HG03378 (cell line): ENCODE measurements around the gene CACNA2D3.

ENCODE experiments used
- ATAC-seq: cut with Tn5 transposase; IDR thresholded peaks from one replicate; pipeline ENCODE4 v1.9.1; 2021; ENCODE audit warnings: mild to moderate bottlenecking, moderate library complexity; ENCODE audit not compliant: unreplicated experiment

The CACNA2D3 gene

DNA sequence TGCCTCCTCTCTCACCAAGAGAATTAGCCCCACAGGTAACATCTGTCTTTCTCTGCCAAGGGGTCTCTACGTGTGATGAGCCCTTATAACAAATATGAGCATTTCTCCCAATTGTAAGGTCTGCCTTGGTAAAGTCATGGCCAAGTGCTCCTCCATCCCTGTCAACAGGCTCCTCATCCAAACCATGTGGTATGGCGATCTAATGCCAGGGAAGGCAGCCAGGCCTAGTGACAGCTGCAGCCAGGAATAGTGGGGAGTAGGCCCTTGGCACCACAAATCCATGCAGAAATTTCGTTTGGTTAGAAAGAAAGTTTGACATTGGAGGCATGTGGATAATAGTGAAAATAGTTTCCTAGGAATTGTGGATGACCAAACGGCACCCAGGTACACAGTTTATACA lies 810.3 kb downstream of the CACNA2D3 start:
- no peak for ATAC-seq

GRCh38 chr3:54935869-54936268 lies 813.5 kb downstream of the CACNA2D3 start:
- ATAC-seq, result no peak

DNA sequence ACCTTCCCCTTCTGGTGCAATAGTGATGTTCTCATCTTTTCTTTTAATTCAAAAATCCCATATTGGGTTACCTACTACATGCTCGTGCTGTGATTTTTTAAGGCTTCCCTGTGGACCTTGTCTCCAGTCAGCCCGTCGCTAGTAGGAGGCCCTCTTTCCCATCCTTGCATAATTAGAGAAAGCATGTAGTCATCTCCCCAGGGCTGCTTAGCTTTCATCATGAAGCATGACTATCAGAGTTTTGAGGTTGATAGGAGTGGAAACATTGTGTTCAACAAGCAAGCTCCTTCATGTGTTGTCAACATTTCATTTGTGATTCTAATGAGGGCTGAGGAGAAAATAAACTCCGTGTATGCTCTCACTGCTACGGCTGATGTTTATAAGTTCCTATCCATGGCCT lies 814.2 kb downstream of the CACNA2D3 start:
- no peak for ATAC-seq

GRCh38 chr3:54939557-54940300 lies 817.4 kb downstream of the CACNA2D3 start:
- ATAC-seq, result no peak

GRCh38 chr3:54940971-54941370 lies 818.6 kb downstream of the CACNA2D3 start:
- no peak for ATAC-seq

DNA sequence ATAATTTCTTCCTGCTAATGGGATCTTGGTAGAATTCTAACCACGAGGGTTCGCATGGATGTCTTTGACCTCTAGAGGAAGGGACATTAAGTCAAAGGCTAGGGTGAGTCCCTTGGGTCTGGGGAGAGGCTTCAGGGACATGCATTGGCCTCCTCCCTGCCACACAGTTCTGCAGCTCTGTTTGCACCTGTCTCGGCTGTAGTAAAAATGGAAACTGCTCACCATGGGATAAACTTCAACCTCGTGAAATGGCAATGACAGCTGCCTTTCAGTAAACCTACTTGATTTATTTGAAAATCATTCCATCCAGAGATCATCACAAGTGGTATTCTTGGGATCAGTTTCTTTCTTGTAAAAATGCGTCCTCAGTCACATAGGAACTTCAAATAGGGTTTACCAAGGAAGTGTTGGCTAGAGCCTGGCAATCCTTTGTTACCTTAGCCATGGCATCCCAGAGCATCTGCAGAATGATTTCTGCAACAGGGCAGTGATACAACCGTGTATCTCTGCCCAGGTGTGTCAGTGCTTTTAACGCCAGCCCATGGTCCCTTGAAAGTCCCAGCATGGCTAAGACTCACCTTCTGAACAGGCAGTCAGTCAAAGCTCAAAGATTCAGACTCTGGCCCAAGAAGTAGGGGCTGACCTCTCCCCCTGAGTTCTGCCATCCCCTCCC lies 819.5 kb downstream of the CACNA2D3 start:
- ATAC-seq, result no peak

DNA sequence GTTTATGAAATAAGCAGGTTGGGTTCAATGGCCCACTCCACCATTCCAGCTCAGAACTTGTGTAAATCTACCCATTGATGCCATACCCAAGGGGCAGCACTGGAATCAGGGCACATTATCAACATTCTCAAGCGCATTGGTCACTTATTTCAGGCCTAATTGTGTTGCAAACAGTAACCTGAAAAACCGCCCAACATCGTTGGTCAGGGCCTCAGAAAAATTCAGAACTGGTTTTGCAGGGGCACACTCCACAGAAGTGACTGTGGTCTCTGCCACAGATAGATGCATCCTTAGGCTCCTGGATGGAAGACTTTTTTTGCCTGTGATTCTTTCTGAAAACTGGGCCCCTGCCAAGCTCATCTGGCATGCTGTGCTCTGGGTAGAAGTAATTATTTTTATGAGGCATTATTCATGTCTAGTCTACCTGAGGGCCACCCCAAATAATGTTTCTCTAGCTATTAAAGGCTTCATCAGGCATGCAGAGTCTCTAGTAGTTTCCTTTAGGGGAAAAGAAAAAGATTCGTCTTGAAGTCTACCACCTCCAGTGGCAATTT lies 827.2 kb downstream of the CACNA2D3 start:
- no peak for ATAC-seq

DNA sequence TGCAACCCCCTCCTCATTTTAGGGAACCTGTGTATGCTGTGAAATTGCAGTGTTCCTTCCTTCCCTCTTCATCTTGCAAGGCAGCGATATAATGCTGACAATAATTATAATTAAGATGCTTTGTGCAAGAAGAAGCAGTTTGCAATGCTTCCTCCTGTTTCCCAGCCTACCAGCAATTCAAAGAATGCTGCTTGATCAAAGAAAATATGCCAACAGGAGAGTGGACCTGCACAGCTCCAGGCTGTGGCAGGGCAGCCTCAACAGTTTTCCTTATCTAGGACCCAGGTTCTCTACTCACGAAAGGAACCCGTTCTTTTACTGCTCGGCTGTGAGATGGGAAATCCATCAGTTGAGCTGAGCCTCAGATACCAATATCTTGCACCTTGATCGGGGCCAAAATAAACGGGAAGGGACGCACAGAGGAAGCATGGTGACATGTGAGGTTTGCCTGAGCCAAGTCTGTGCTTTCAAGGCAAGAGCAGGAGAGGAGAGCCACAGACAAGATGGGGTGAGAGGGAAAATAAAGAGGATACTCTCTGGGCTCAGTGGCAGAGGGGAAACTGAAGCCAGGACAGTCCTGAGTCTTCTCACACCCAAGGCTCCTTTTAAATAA lies 828.1 kb downstream of the CACNA2D3 start:
- no peak for ATAC-seq

DNA sequence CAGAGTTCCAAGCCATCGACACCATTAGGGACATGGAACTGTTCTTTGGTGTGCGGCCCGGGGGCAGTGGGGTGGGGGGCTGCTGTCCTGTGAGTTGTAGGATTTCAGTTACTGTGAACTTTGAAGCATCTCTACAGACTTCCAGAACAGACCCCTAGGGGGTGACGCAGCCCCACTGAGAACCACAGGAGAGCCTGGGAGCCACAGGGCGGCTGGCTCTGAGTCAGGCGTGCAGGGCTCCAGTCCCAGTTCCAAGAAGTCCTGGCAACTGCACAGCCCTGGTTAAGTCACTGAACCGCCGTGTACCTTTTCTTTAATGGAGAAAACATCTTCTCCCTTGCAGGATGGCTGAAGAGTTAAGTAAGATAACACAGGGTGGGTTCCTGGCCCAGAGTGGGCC lies 829.1 kb downstream of the CACNA2D3 start:
- ATAC-seq, result no peak

DNA sequence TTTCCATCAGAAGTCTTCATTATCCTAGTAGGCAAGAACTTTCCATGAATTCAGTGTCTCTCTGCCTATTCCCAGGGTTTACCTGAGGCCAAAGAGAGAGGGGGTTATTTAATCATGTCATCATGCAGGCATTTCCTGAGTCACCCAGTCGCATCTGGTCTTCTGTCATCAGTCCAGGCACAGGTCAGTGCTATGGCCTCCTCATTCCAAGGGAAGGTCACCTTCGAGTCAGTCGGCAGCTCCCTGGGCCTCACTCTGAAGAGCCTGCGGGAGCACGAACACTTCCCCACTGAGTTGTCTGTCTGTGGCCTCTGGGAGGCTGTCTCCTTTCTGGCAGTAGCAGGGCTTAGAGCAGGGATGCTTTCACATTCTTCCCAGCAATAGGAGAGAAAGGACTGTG lies 831.7 kb downstream of the CACNA2D3 start:
- ATAC-seq, result no peak

DNA sequence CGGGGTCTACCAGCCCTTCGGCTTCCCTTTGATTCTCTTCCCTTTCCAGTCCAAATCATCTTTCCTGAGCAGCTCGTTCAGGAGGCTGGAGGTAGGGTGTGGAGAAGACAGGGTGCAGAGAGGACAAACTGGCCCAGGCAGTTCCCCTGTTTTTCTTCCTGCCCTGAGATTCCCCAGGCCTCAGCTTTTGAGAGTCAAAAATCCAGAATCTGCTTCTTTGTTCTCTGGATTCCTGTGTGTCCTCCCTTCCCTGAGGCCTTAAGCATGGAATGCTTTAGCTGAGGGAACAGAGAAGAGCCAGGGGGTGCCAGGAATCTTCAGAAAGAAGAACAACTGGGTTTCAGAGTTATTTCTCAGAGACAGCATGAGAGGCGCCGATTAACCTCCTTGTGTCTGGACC lies 832.2 kb downstream of the CACNA2D3 start:
- ATAC-seq, result no peak

DNA sequence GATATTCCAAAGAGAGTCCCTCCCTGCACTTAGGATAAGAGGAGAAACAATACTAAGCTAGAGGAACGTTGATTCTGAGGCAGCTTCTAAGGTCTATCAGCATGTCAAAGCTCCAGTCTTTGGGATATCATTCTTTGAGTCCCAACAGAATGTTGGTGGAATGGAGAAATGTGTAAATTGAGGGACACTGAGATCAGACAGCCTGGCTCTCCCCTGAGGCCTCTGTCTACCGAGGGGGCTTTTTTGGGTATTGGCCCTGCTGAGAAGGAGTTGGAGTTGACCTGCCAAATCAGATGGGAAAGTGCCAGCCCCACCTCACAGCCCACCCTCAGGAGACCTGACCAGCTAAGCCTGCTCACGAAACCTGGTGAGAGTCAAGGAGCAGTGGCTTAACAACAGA lies 833.1 kb downstream of the CACNA2D3 start:
- no peak for ATAC-seq

- no peak for ATAC-seq
Measured at GRCh38 chr3:54955941-54956340, 833.6 kb downstream of the CACNA2D3 start.

DNA sequence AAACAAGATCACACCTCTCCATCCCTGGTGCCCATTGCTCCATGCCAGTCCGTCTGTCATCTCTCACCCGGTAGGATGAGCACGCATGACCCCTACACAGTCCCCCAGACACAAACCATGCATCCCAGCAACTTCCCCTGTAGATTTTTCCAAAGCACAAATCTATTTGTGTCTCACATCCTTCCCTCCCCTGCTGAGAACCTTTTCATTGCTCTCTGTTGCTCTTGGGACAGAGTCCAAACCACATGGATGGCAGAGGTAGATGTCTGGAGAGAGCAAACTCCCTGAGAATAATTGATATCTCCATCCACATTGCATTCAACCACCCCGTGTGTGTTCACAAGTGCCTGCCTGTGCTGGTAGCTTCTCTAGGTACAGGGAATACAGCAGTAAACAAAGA lies 835.4 kb downstream of the CACNA2D3 start:
- ATAC-seq, result no peak

DNA sequence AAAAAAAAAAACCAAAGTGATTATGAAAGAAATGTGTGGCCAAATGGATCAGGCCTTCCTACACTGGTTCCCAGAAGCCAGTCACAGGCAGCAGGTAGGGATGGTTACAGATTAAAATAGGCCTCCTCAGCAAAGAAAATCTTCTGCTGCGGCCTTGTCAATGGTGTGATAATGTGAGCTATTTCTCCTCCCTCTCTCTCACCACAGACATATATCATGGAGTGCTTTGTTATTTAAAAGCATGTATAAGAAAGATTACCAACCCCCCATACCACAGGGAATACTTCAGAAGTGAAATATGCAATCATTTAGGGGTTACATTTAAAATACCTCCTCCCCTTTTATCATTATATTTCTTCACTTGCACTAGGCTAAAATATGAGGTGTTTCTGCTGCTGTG lies 837.7 kb downstream of the CACNA2D3 start:
- no peak for ATAC-seq

DNA sequence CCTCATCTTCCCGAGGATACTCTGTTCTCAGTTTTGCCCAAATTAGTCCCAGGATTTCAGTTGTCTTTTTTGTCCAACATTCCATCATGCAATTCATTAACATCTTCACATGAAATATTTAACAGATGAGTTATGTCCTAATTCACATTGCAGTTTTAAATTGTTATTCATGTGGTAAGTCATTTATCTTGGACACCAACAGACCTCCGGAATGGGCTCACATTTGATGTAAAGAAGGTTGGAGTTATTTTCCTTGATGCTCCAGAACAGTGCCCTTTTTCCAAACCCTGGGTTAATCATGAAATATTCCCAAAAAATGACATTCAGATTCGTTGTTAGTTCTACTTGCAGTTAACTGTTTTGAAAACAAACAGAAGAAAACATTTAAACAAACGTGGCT lies 838.3 kb downstream of the CACNA2D3 start:
- ATAC-seq, result no peak

GRCh38 chr3:54962200-54962599 lies 839.8 kb downstream of the CACNA2D3 start:
- no peak for ATAC-seq

GRCh38 chr3:54963641-54964040 lies 841.3 kb downstream of the CACNA2D3 start:
- ATAC-seq, result no peak

- ATAC-seq, result no peak
Measured at GRCh38 chr3:54964081-54964480, 841.7 kb downstream of the CACNA2D3 start.

DNA sequence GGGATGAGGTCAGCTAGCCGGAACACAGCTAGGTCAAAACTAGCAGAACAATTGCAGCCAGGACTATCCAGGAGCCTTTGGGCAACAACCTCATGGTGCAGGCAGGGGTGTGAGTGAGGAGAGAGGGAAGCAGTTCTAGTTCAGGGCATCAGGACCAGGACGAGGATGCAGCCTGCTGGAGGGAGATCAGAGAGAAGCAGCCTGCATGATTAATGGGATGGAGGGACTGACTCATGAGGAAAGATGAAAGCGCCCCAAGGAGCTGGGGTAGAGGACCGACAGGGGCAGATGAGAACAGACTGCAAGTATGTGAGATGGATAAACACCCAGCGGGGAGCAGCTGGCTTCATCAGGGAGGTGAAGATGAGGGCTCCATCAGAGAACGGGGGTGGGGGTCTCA lies 843.4 kb downstream of the CACNA2D3 start:
- ATAC-seq, result no peak

- no peak for ATAC-seq
Measured at GRCh38 chr3:54966979-54967378, 844.6 kb downstream of the CACNA2D3 start.

DNA sequence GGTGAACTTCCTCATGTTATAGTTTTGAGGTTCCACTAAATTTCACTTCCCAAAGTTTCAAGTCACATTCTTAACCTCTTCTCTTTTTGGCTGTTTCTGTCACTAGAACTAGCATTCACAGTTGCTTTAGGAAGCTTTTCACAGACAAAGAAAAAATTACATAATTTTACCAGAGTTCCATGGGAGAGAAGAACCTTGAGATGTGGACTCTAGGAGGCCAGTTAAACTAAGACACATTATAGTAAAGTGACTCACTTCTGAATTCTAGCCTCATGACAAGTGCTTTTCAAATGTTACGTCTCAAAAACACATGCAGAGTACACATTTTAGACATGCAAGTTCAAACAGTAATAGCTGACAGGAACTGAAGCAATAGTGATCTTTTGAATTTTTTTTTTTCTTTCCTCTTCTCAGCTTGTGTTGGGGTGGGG lies 845.4 kb downstream of the CACNA2D3 start:
- ATAC-seq, result no peak
